DOHH2 (cell line): ENCODE results near the gene ETFDH.

Experiments used
- EZH2phosphoT487 ChIP-seq: fragments of 200-600 bp; sonication (generic); IDR thresholded peaks from 2 replicates; pipeline ENCODE4 v1.6.1; 2017; ENCODE audit warnings: borderline replicate concordance, mild to moderate bottlenecking, antibody characterized with exemption, low read length, moderate library complexity, mixed read lengths
- TF ChIP-seq, protein P1 (sequence below): fragments of 200-600 bp; sonication (generic); IDR thresholded peaks from one replicate; pipeline ENCODE4 v1.5.1; 2014; ENCODE audit warnings: antibody characterized with exemption, mild to moderate bottlenecking, low read depth, low read length; ENCODE audit not compliant: poor library complexity, severe bottlenecking

DNA sequence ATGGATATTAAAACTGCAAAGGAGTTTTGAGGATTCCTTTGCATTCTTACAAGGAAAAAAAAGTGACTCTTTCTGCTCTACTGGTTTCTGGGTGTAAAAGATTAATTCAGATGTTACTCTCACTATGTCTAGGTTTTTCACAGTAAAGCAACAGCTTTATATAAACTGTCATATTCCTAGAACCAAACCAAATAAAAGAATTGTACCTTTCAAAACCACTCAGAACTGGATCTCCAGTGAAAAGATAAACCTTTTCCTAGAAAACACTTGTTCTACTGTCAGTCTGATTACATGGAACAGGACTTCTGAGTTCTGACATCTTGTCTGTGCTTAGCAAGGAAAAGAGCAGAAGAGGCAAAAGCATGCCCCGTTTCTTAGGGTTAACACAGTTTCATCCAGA is 56.1 kb downstream of the ETFDH start:
- TF ChIP-seq, protein P1, sequence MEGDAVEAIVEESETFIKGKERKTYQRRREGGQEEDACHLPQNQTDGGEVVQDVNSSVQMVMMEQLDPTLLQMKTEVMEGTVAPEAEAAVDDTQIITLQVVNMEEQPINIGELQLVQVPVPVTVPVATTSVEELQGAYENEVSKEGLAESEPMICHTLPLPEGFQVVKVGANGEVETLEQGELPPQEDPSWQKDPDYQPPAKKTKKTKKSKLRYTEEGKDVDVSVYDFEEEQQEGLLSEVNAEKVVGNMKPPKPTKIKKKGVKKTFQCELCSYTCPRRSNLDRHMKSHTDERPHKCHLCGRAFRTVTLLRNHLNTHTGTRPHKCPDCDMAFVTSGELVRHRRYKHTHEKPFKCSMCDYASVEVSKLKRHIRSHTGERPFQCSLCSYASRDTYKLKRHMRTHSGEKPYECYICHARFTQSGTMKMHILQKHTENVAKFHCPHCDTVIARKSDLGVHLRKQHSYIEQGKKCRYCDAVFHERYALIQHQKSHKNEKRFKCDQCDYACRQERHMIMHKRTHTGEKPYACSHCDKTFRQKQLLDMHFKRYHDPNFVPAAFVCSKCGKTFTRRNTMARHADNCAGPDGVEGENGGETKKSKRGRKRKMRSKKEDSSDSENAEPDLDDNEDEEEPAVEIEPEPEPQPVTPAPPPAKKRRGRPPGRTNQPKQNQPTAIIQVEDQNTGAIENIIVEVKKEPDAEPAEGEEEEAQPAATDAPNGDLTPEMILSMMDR: no peak
- TF ChIP-seq EZH2phosphoT487: no peak
